ENCODE measurements around the gene NRBF2.

Gene NRBF2

DNA sequence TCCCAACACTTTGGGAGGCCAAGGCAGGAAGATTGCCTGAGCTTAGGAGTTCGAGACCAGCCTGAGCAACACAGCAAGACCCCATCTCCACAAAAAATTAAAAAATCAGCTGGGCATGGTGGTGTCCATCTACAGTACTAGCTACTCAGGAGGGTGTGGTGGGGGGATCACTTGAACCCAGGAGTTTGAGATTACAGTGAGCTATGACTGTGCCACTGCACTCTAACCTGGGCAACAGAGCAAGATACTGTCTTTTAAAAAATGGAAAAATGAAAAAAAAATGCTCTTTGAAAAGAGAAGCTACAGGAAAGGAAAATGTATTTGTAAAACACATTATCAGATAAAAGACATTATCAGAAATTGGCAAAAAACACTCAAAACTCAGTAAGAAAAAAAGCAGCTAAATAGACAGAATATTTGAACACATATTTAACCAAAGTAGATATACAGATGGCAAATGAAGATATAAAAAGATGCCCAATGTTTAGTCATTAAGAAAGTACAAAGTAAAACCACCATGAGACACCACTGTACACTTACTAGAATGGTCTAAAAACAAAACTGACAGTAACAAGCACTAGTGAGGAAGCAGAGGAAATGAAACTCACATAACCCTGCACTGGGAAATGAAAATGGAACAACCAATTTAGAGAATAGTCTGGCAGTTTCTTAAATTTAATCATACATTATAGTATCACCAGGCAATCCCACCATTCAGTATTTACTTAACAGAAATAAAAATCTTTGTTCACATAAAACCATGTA lies 40.5 kb downstream of the NRBF2 start:
- H3K9me3 ChIP-seq (ENCODE audit: control insufficient read depth in 2 of 2, low read length in 2 of 2): no peaks in the 10 kb centered on the region
- H3K36me3 ChIP-seq (ENCODE audit: control insufficient read depth in 2 of 2, insufficient read depth in 2 of 2, low read length in 2 of 2): peaks cover 42 to 52% of the 10 kb centered on the region in 2 donors
- H3K4me1 ChIP-seq (ENCODE audit: control insufficient read depth in 2 of 2, insufficient read depth in 2 of 2, low read length in 2 of 2): peaks cover 0 to 2% of the 10 kb centered on the region in 2 donors
- no peaks in the 10 kb centered on the region for H3K27me3 ChIP-seq (ENCODE audit: control insufficient read depth in 2 of 2, insufficient read depth in 2 of 2, low read length in 2 of 2)
- H3K4me3 ChIP-seq (ENCODE audit: low read length in 2 of 2): no peak overlapping the region
- no peak overlapping the region for H3K27ac ChIP-seq (ENCODE audit: low read depth in 2 of 2, low read length in 2 of 2)
- no peak overlapping the region for H3K9ac ChIP-seq (ENCODE audit: low read depth in 1 of 2, low read length in 2 of 2)

DNA sequence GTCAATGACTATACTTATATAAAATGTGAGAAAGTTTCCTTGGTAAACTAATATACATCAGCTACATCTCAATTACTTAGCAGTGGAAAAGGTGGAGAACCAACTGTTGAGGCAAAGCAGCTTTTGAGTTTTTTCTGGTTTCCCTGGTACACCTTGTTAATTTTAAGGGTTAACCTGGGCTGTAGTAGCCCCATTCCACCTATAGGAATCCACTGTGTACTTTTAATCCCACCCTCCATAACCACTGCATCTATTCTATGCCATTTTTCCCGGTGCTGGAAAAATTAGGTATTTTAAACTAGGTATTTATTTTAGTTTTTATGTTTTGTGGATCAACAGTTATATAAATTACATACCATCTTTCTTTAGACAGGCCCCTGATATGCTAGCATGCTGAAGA lies 42.4 kb downstream of the NRBF2 start:
- Histone ChIP-seq H3K27me3 (ENCODE audit: control insufficient read depth in 2 of 2, insufficient read depth in 2 of 2, low read length in 2 of 2) (no peaks in the 10 kb centered on the region), H3K9ac (ENCODE audit: low read depth in 1 of 2, low read length in 2 of 2) (no peak overlapping the region), H3K9me3 (ENCODE audit: control insufficient read depth in 2 of 2, low read length in 2 of 2) (no peaks in the 10 kb centered on the region), H3K36me3 (ENCODE audit: control insufficient read depth in 2 of 2, insufficient read depth in 2 of 2, low read length in 2 of 2) (peaks cover 39 to 40% of the 10 kb centered on the region in 2 donors), H3K4me1 (ENCODE audit: control insufficient read depth in 2 of 2, insufficient read depth in 2 of 2, low read length in 2 of 2) (peaks cover 0 to 2% of the 10 kb centered on the region in 2 donors), H3K27ac (ENCODE audit: low read depth in 2 of 2, low read length in 2 of 2) (no peak overlapping the region), H3K4me3 (ENCODE audit: low read length in 2 of 2) (no peak overlapping the region)

DNA sequence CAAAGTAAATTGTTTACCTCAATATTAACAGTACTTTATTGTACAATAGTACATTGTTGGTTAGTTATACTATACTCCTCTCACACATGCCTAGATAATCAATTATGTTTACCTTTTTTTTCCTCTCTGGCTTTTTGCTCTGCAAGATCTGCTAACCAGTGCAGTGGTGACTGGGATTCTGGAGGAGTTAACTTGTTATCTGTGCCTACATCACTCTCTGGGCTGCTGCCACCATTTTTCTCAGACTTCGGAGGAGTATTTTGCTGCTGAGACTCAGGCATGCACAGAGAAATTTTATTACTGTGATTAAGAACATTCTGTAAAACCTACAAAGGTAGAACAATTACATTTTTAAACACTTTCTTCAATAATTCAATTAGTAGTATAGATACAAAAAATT lies 59.7 kb downstream of the NRBF2 start:
- no peaks in the 10 kb centered on the region for H3K4me1 ChIP-seq (ENCODE audit: control insufficient read depth in 2 of 2, insufficient read depth in 2 of 2, low read length in 2 of 2)
- no peak overlapping the region for H3K4me3 ChIP-seq (ENCODE audit: low read length in 2 of 2)
- H3K9me3 ChIP-seq (ENCODE audit: control insufficient read depth in 2 of 2, low read length in 2 of 2): no peaks in the 10 kb centered on the region
- no peak overlapping the region for H3K9ac ChIP-seq (ENCODE audit: low read depth in 1 of 2, low read length in 2 of 2)
- H3K27ac ChIP-seq (ENCODE audit: low read depth in 2 of 2, low read length in 2 of 2): no peak overlapping the region
- peaks cover 48 to 49% of the 10 kb centered on the region in 2 donors for H3K36me3 ChIP-seq (ENCODE audit: control insufficient read depth in 2 of 2, insufficient read depth in 2 of 2, low read length in 2 of 2)
- H3K27me3 ChIP-seq (ENCODE audit: control insufficient read depth in 2 of 2, insufficient read depth in 2 of 2, low read length in 2 of 2): no peaks in the 10 kb centered on the region

DNA sequence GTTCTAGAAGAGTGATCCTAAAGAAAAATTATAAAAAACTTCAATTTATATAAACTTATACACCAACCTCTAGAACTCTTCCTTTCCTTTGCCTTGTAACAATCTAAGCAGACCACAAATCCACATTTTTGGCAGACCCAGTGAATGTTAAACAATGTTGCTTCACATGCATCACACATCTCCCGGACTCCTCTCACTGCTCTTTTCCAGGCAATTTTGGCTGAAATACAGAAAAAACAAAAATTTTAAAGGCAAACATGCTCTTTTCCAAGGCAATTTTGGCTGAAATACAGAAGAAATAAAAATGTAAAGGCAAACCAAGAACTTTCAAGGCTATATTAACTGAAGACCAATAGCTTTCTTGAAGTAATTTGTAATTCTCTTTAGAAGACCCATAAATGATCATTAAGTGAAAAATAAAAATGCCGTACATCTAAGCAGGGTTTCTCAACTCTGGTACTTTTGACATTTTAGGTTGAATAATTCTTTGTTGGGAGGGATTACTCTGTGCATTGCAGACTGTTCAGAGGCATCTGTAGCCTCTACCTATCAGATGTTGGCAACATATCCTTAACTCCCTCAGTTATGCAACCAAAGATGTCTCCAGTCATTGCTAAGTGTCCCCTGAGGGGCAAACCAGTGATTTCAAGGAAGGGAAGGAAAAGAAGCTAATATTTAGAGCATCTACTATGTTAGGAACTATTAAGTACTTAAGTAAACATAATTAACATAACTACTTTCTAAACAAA lies 64.4 kb downstream of the NRBF2 start:
- Histone ChIP-seq H3K9me3 (ENCODE audit: control insufficient read depth in 2 of 2, low read length in 2 of 2) (no peaks in the 10 kb centered on the region), H3K9ac (ENCODE audit: low read depth in 1 of 2, low read length in 2 of 2) (no peak overlapping the region), H3K4me1 (ENCODE audit: control insufficient read depth in 2 of 2, insufficient read depth in 2 of 2, low read length in 2 of 2) (no peaks in the 10 kb centered on the region), H3K4me3 (ENCODE audit: low read length in 2 of 2) (no peak overlapping the region), H3K36me3 (ENCODE audit: control insufficient read depth in 2 of 2, insufficient read depth in 2 of 2, low read length in 2 of 2) (peaks cover 33 to 39% of the 10 kb centered on the region in 2 donors), H3K27me3 (ENCODE audit: control insufficient read depth in 2 of 2, insufficient read depth in 2 of 2, low read length in 2 of 2) (no peaks in the 10 kb centered on the region), H3K27ac (ENCODE audit: low read depth in 2 of 2, low read length in 2 of 2) (no peak overlapping the region)

DNA sequence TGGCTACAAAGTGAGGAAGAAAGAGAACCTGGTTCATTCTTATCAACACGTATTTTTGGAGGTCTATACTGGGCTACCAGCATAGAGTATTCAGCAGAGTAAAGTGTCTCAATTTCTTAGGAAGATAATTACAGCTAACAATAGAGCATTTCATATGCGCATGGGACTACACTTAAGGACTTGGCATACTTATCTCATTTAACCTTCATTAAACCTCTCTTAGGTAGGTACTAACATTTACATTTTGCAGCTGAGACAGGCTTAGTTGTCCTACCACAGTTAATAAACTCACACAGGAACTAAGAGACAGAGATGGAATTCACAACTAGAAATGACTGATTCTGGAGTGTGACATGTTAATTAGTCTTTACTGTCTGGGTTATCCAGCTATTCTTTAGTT lies 66.6 kb downstream of the NRBF2 start:
- H3K27me3 ChIP-seq (ENCODE audit: control insufficient read depth in 2 of 2, insufficient read depth in 2 of 2, low read length in 2 of 2): no peaks in the 10 kb centered on the region
- no peak overlapping the region for H3K9ac ChIP-seq (ENCODE audit: low read depth in 1 of 2, low read length in 2 of 2)
- H3K4me3 ChIP-seq (ENCODE audit: low read length in 2 of 2): no peak overlapping the region
- H3K27ac ChIP-seq (ENCODE audit: low read depth in 2 of 2, low read length in 2 of 2): no peak overlapping the region
- H3K9me3 ChIP-seq (ENCODE audit: control insufficient read depth in 2 of 2, low read length in 2 of 2): no peaks in the 10 kb centered on the region
- H3K4me1 ChIP-seq (ENCODE audit: control insufficient read depth in 2 of 2, insufficient read depth in 2 of 2, low read length in 2 of 2): peaks cover 0 to 2% of the 10 kb centered on the region in 2 donors
- peaks cover 19 to 24% of the 10 kb centered on the region in 2 donors for H3K36me3 ChIP-seq (ENCODE audit: control insufficient read depth in 2 of 2, insufficient read depth in 2 of 2, low read length in 2 of 2)

GRCh38 chr10:63200431-63200830 lies 67.3 kb downstream of the NRBF2 start:
- Histone ChIP-seq H3K27ac (ENCODE audit: low read depth in 2 of 2, low read length in 2 of 2) (no peak overlapping the region), H3K4me3 (ENCODE audit: low read length in 2 of 2) (no peak overlapping the region), H3K9ac (ENCODE audit: low read depth in 1 of 2, low read length in 2 of 2) (no peak overlapping the region)

DNA sequence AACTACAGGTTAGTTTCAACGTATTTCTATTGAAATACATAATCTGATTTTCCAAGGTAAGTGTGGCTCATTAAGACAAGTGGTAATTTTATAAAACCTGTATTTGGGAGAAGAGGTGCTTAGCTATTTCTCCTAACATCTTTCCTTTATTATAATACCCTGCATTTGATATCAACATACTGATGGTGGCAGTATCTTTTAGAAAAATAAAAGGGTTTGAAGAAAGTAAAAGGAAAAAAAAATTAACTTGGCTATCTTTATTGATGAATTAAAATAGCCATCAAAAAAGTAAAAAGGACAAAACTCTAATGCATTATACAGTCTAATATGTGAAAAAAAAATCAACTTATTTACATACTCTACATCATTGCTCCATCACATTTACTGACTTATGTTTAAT lies 68.0 kb downstream of the NRBF2 start:
- no peak overlapping the region for H3K4me3 ChIP-seq (ENCODE audit: low read length in 2 of 2)
- no peaks in the 10 kb centered on the region for H3K9me3 ChIP-seq (ENCODE audit: control insufficient read depth in 2 of 2, low read length in 2 of 2)
- peaks cover 17 to 27% of the 10 kb centered on the region in 2 donors for H3K36me3 ChIP-seq (ENCODE audit: control insufficient read depth in 2 of 2, insufficient read depth in 2 of 2, low read length in 2 of 2)
- peaks cover 0 to 2% of the 10 kb centered on the region in 2 donors for H3K4me1 ChIP-seq (ENCODE audit: control insufficient read depth in 2 of 2, insufficient read depth in 2 of 2, low read length in 2 of 2)
- H3K9ac ChIP-seq (ENCODE audit: low read depth in 1 of 2, low read length in 2 of 2): no peak overlapping the region
- H3K27ac ChIP-seq (ENCODE audit: low read depth in 2 of 2, low read length in 2 of 2): no peak overlapping the region
- no peaks in the 10 kb centered on the region for H3K27me3 ChIP-seq (ENCODE audit: control insufficient read depth in 2 of 2, insufficient read depth in 2 of 2, low read length in 2 of 2)

More at GRCh38 chr10:63200431-63200830, 67.3 kb downstream of the NRBF2 start:
- peaks cover 17 to 23% of the 10 kb centered on the region in 2 donors for H3K36me3 ChIP-seq (ENCODE audit: control insufficient read depth in 2 of 2, insufficient read depth in 2 of 2, low read length in 2 of 2)
- no peaks in the 10 kb centered on the region for H3K27me3 ChIP-seq (ENCODE audit: control insufficient read depth in 2 of 2, insufficient read depth in 2 of 2, low read length in 2 of 2)
- H3K9me3 ChIP-seq (ENCODE audit: control insufficient read depth in 2 of 2, low read length in 2 of 2): no peaks in the 10 kb centered on the region
- H3K4me1 ChIP-seq (ENCODE audit: control insufficient read depth in 2 of 2, insufficient read depth in 2 of 2, low read length in 2 of 2): peaks cover 0 to 2% of the 10 kb centered on the region in 2 donors

Data from mucosa of rectum (tissue), 2 donors.